SK-N-SH (cell line): ENCODE results near the gene CASP9. TPM values are rescaled to one million over a fixed set of nuclear protein-coding genes. Genes with fewer than 3 reads are reported as not detected.

Experiments
- CTCF ChIA-PET: fragments of 300-600, 350-600 bp; formaldehyde crosslinking; extraction: SDS; loops from one replicate; lab custom pipeline; 2021; lab: Yijun Ruan, JAX
- POLR2A ChIA-PET: fragments of 350-600 bp; sonication (Branson Sonifier 250); formaldehyde crosslinking; extraction: SDS; loops from one replicate; lab custom pipeline; 2020; ENCODE audit warnings: antibody characterized with exemption, inconsistent platforms; lab: Yijun Ruan, JAX
- DNase-seq: peaks from one replicate; pipeline ENCODE4 v3.0.0; 2012
- H2AFZ ChIP-seq: fragments of 200-600 bp; sonication (generic); 2 replicates; pipeline ENCODE4 v1.8.1; 2016; ENCODE audit warnings: antibody characterized with exemption, mild to moderate bottlenecking, low read depth
- H3F3A ChIP-seq: fragments of 200-600 bp; sonication (generic); replicated peaks from 2 replicates; pipeline ENCODE3; 2016; ENCODE audit warnings: antibody characterized with exemption, mild to moderate bottlenecking; ENCODE audit not compliant: insufficient read depth
- H3K27ac ChIP-seq, 2 experiments: fragments of 200-500 bp in 1 of 2; fragments of 200-600 bp in 1 of 2; sonication (Bioruptor generic) in 1 of 2; sonication (generic), shearing (Covaris generic) in 1 of 2; 2 replicates each; pipeline versions ENCODE4 v1.5.1 to v1.6.1; 2014 to 2016; ENCODE audit warnings: low read depth in 2 of 2, inconsistent platforms in 1 of 2, low read length in 1 of 2, mild to moderate bottlenecking in 1 of 2, mixed read lengths in 1 of 2
- H3K27me3 ChIP-seq: fragments of 200-600 bp; sonication (generic), shearing (Covaris generic); 2 replicates; pipeline ENCODE4 v1.6.1; 2016; ENCODE audit warnings: mixed run types; ENCODE audit not compliant: insufficient read depth
- H3K36me3 ChIP-seq, 2 experiments: fragments of 200-500 bp in 1 of 2; fragments of 200-600 bp in 1 of 2; sonication (Bioruptor generic) in 1 of 2; sonication (generic) in 1 of 2; replicated peaks in 1 of 2; 2 replicates each; pipeline versions ENCODE3 to v1.5.1; 2014 to 2016; ENCODE audit warnings: low read length in 1 of 2, mild to moderate bottlenecking in 1 of 2; ENCODE audit not compliant: insufficient read depth in 2 of 2, control insufficient read depth in 1 of 2
- H3K4me1 ChIP-seq, 2 experiments: fragments of 200-500 bp in 1 of 2; fragments of 200-600 bp in 1 of 2; sonication (Bioruptor generic) in 1 of 2; sonication (generic), shearing (Covaris generic) in 1 of 2; 2 replicates each; pipeline versions ENCODE4 v1.5.1 to v1.6.1; 2014 to 2016; ENCODE audit warnings: low read depth in 1 of 2, low read length in 1 of 2, mixed run types in 1 of 2; ENCODE audit not compliant: insufficient read depth in 2 of 2, control insufficient read depth in 1 of 2
- H3K4me2 ChIP-seq: fragments of 200-600 bp; sonication (generic), shearing (Covaris generic); 2 replicates; pipeline ENCODE4 v1.6.1; 2017; ENCODE audit warnings: mixed run types
- H3K4me3 ChIP-seq, 2 experiments: fragments of 200-500 bp in 1 of 2; fragments of 200-600 bp in 1 of 2; sonication (Bioruptor generic) in 1 of 2; sonication (generic), shearing (Covaris generic) in 1 of 2; 2 replicates each; pipeline versions ENCODE4 v1.5.1 to v1.8.1; 2014 to 2016; ENCODE audit warnings: low read depth in 2 of 2, inconsistent platforms in 1 of 2, low read length in 1 of 2, mild to moderate bottlenecking in 1 of 2, mixed read lengths in 1 of 2, moderate library complexity in 1 of 2
- H3K79me2 ChIP-seq: fragments of 200-600 bp; sonication (generic); 2 replicates; pipeline ENCODE4 v1.8.1; 2017; ENCODE audit warnings: mild to moderate bottlenecking; ENCODE audit not compliant: insufficient read depth
- H3K9ac ChIP-seq: fragments of 200-600 bp; sonication (generic); 2 replicates; pipeline ENCODE4 v1.6.1; 2017; ENCODE audit warnings: mixed run types
- H3K9me2 ChIP-seq: fragments of 200-600 bp; sonication (generic); 2 replicates; pipeline ENCODE4 v1.6.1; 2017; ENCODE audit warnings: mixed run types
- H3K9me3 ChIP-seq: fragments of 200-600 bp; sonication (generic); 2 replicates; pipeline ENCODE4 v1.6.1; 2017; ENCODE audit warnings: mixed run types, mild to moderate bottlenecking, moderate library complexity
- H4K20me1 ChIP-seq: fragments of 200-600 bp; sonication (generic); 2 replicates; pipeline ENCODE4 v1.6.1; 2017; ENCODE audit warnings: mild to moderate bottlenecking, mixed run types; ENCODE audit not compliant: insufficient read depth
- CHD2 ChIP-seq: fragments of 150-350 bp; IDR thresholded peaks from 2 replicates; pipeline ENCODE4 v1.6.1; 2018; ENCODE audit warnings: low read length; ENCODE audit not compliant: partially characterized antibody
- CTCF ChIP-seq: fragments of 200-600 bp; sonication (generic); IDR thresholded peaks from 2 replicates; pipeline ENCODE4 v1.6.1; 2017; ENCODE audit warnings: antibody characterized with exemption, mild to moderate bottlenecking, moderate library complexity
- ELF1 ChIP-seq: IDR thresholded peaks from 2 replicates; pipeline ENCODE4 v1.4.0; 2012
- EP300 ChIP-seq, 2 experiments: IDR thresholded peaks; 2 replicates each; pipeline versions ENCODE4 v1.4.0 to v1.6.1; 2012; ENCODE audit warnings: borderline replicate concordance in 1 of 2, low read depth in 1 of 2, low read length in 1 of 2
- EZH2phosphoT487 ChIP-seq: fragments of 200-600 bp; sonication (generic); IDR thresholded peaks from 2 replicates; pipeline ENCODE4 v1.6.1; 2017; ENCODE audit warnings: low read depth, mixed run types, mild to moderate bottlenecking, antibody characterized with exemption, moderate library complexity, borderline replicate concordance
- FOXJ3 ChIP-seq: sonication (generic); formaldehyde crosslinking; IDR thresholded peaks from 2 replicates; pipeline ENCODE4 v1.5.1; 2020; ENCODE audit warnings: mild to moderate bottlenecking, missing genetic modification reagents
- GABPA ChIP-seq: IDR thresholded peaks from 2 replicates; pipeline ENCODE4 v1.4.0; 2012; ENCODE audit warnings: low read depth, mild to moderate bottlenecking
- IRF3 ChIP-seq: fragments of 150-350 bp; IDR thresholded peaks from 2 replicates; pipeline ENCODE4 v1.6.1; 2016; ENCODE audit warnings: mild to moderate bottlenecking, low read depth, low read length
- JUND ChIP-seq: IDR thresholded peaks from 2 replicates; pipeline ENCODE4 v1.4.0; 2012
- MAX ChIP-seq: IDR thresholded peaks from 2 replicates; pipeline ENCODE4 v1.4.0; 2012; ENCODE audit warnings: low read depth
- MEF2A ChIP-seq: IDR thresholded peaks from 2 replicates; pipeline ENCODE4 v1.4.0; 2012; ENCODE audit warnings: low read depth, borderline replicate concordance
- NRF1 ChIP-seq: IDR thresholded peaks from 2 replicates; pipeline ENCODE4 v1.6.1; 2012; ENCODE audit warnings: low read depth, mild to moderate bottlenecking, low read length
- POLR2AphosphoS5 ChIP-seq: IDR thresholded peaks from 2 replicates; pipeline ENCODE4 v1.6.1; 2012; ENCODE audit warnings: low read depth, low read length
- REST ChIP-seq: IDR thresholded peaks from 2 replicates; pipeline ENCODE4 v1.6.1; 2012; ENCODE audit warnings: mild to moderate bottlenecking, low read depth, low read length, moderate library complexity
- RXRA ChIP-seq: IDR thresholded peaks from 2 replicates; pipeline ENCODE4 v1.4.0; 2012; ENCODE audit warnings: low read depth, mild to moderate bottlenecking, borderline replicate concordance
- USF1 ChIP-seq: IDR thresholded peaks from 2 replicates; pipeline ENCODE4 v1.4.0; 2012; ENCODE audit warnings: low read depth, borderline replicate concordance
- USF2 ChIP-seq: fragments of 150-350 bp; IDR thresholded peaks from 2 replicates; pipeline ENCODE4 v1.6.1; 2017; ENCODE audit warnings: antibody characterized with exemption, low read length, low read depth, borderline replicate concordance
- YY1 ChIP-seq: IDR thresholded peaks from 2 replicates; pipeline ENCODE4 v1.4.0; 2012; ENCODE audit warnings: low read depth, mild to moderate bottlenecking
- ZBTB33 ChIP-seq: IDR thresholded peaks from 2 replicates; pipeline ENCODE4 v1.4.0; 2012; ENCODE audit warnings: low read depth, borderline replicate concordance
- WGBS: methylation state at CpG from one replicate; pipeline ENCODE4 v1.1.6; 2017; ENCODE audit warnings: low lambda C conversion rate; 5-methylcytosine and 5-hydroxymethylcytosine counted together
- polyA plus RNA-seq, 3 experiments: library from polyadenylated mRNA; depleted of rRNA; stranded (reverse); fragments of >200 nt; gene quantifications; 2 replicates each; pipeline ENCODE4 v1.2.3, GENCODE V29; 2012

CASP9 gene
- polyA plus RNA-seq, 1 of the 3 experiments (the other 2 are of a cell fraction), result 16.9 TPM

DNA sequence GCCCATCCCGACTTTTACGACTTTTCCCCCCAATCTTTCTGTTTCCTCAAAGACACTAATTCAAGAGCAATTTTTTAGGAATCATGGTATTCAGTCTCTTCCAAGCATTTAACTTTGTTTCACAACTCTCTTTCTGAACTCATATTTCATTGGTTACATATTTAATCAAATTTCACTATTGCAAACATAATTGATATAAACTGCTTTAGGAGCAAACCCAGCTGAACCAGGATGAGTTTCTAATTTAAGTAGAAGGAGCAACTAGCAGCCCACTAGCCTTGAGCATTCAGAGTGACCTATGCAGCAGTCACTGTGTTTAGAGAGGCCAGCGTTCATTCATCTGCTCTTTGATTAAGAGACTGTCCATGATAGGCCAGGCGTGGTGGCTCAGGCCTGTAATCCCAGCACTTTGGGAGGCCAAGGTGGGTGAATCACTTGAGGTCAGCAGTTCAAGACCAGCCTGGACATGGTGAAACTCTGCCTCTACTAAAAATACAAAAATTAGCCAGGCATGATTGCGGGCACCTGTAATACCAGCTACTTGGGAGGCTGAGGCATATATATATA, 46.3 kb downstream of the CASP9 start:
- Histone ChIP-seq H3K9me2 (no peaks in the 10 kb centered on the region), H3K27me3 (no peaks in the 10 kb centered on the region), H3K36me3 (no peaks in the 10 kb centered on the region), H3K79me2 (no peaks in the 10 kb centered on the region), H2AFZ (no peak overlapping the region), H4K20me1 (no peaks in the 10 kb centered on the region), H3K4me3 (no peak overlapping the region), H3K9me3 (no peaks in the 10 kb centered on the region), H3K4me2 (no peak overlapping the region), H3K27ac (no peak overlapping the region), H3F3A (no peaks in the 10 kb centered on the region), H3K9ac (no peak overlapping the region), H3K4me1 (no peaks in the 10 kb centered on the region)
- TF ChIP-seq REST (no peak), ZBTB33 (no peak), RXRA (no peak), NRF1 (no peak), USF1 (no peak), MEF2A (no peak), USF2 (no peak), MAX (no peak), ELF1 (no peak), GABPA (no peak), CHD2 (no peak), JUND (no peak), CTCF (no peak), YY1 (no peak), IRF3 (no peak), POLR2AphosphoS5 (no peak), EZH2phosphoT487 (no peak), EP300 (IDR thresholded peaks at IDR 0.05; ENCODE audit: borderline replicate concordance in 1 of 2, low read depth in 1 of 2, low read length in 1 of 2) (no peak), FOXJ3 (CRISPR knock-in tag) (no peak)
- 87% methylated on average over 5 of the region's 5 CpGs for WGBS
- ChIA-PET POLR2A (no interaction called here), CTCF (no interaction called here)
- no peak for DNase-seq
